Measurements from ENCODE around the gene POU2AF1. TPM values are rescaled to one million over a fixed set of nuclear protein-coding genes. Genes with fewer than 3 reads are reported as not detected.

Gene POU2AF1
- total RNA-seq, 1 experiment from 2014 or later = not detected

DNA sequence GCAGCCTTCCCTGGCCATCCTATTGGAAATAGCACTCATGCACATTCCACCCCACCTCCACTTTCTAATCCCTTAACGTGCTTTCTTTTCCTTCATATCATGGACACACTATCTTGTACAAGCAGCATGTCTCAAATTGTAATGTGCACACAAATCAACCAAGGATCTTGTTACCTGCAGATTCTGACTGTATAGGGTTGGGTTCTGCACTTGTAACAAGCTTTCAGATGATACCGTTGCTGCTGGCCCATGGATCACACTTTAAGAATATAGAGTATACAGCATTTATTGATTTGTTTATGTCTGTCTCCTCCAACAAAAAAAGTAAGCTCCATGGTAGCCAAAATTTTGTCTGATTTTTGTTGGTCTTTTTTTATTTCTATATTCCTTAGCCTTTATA is 32.4 kb upstream of the POU2AF1 start:
- Histone ChIP-seq H3K9me2 (replicated peaks; ENCODE audit: low read length) (no peaks in the 10 kb centered on the region), H4K20me1 (ENCODE audit: low read length) (no peaks in the 10 kb centered on the region), H3F3A (ENCODE audit: low read length, unreplicated experiment) (no peaks in the 10 kb centered on the region), H3K4me1 (ENCODE audit: insufficient read depth, low read length) (no peaks in the 10 kb centered on the region), H3K79me2 (ENCODE audit: low read length) (no peaks in the 10 kb centered on the region), H3K9ac (ENCODE audit: low read length) (no peak overlapping the region), H3K9me3 (ENCODE audit: low read length) (no peaks in the 10 kb centered on the region), H3K36me3 (ENCODE audit: low read depth, low read length) (no peaks in the 10 kb centered on the region), H3K4me2 (ENCODE audit: low read length) (no peak overlapping the region), H3K27ac (ENCODE audit: low read length) (no peak overlapping the region), H2AFZ (ENCODE audit: low read length) (no peak overlapping the region), H3K27me3 (ENCODE audit: low read length) (peaks cover 69% of the 10 kb centered on the region), H3K4me3 (ENCODE audit: low read length) (no peak overlapping the region)
- ATAC-seq = no peak
- intact Hi-C loops (cut with micrococcal nuclease) = no loop called here
- no TSS peak for BruUV-seq (replicated peaks)
- no peak for DNase-seq
- TF ChIP-seq EZH2 (IDR thresholded peaks at IDR 0.05; ENCODE audit: low read length, unreplicated experiment) (no peak), EZH2phosphoT487 (IDR thresholded peaks at IDR 0.05; ENCODE audit: borderline replicate concordance, low read length) (no peak)
- TF ChIP-seq, protein P1, sequence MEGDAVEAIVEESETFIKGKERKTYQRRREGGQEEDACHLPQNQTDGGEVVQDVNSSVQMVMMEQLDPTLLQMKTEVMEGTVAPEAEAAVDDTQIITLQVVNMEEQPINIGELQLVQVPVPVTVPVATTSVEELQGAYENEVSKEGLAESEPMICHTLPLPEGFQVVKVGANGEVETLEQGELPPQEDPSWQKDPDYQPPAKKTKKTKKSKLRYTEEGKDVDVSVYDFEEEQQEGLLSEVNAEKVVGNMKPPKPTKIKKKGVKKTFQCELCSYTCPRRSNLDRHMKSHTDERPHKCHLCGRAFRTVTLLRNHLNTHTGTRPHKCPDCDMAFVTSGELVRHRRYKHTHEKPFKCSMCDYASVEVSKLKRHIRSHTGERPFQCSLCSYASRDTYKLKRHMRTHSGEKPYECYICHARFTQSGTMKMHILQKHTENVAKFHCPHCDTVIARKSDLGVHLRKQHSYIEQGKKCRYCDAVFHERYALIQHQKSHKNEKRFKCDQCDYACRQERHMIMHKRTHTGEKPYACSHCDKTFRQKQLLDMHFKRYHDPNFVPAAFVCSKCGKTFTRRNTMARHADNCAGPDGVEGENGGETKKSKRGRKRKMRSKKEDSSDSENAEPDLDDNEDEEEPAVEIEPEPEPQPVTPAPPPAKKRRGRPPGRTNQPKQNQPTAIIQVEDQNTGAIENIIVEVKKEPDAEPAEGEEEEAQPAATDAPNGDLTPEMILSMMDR (conservative IDR thresholded peaks at IDR 0.05; ENCODE audit: low read depth, low read length) = no peak
- POLR2A ChIA-PET (ENCODE audit: unreplicated experiment) = no interaction called here
- CTCF ChIA-PET = no interaction called here

DNA sequence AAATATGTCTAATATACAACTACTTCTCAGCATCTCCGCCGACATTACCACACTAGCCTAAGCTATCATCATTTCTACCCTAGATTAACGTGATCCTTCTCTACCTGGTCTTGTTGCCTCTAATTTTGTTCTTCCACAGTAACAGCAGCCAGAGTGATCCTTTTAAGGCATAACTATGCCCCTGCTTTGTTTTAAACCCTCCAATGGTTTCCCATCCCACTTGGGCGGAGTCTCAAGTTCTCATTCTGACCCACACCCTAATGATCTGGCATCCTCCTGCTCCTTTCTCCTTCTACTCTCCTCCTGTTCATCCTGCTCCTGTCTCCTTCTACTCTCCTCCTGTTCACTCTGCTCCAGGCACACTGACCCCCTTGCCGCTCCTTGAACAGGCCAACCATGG is 31.9 kb upstream of the POU2AF1 start:
- intact Hi-C loops (cut with micrococcal nuclease) = no loop called here
- ChIA-PET CTCF (no interaction called here), POLR2A (ENCODE audit: unreplicated experiment) (no interaction called here)
- peaks cover 70% of the 10 kb centered on the region for H3K27me3 ChIP-seq (ENCODE audit: low read length)
- H3K9me3 ChIP-seq (ENCODE audit: low read length) = no peaks in the 10 kb centered on the region
- no peaks in the 10 kb centered on the region for H3F3A ChIP-seq (ENCODE audit: low read length, unreplicated experiment)
- H3K79me2 ChIP-seq (ENCODE audit: low read length) = no peaks in the 10 kb centered on the region
- DNase-seq (no peak), ATAC-seq (no peak)
- H3K4me2 ChIP-seq (ENCODE audit: low read length) = no peak overlapping the region
- H3K9me2 ChIP-seq (replicated peaks; ENCODE audit: low read length) = no peaks in the 10 kb centered on the region
- no peaks in the 10 kb centered on the region for H4K20me1 ChIP-seq (ENCODE audit: low read length)
- TF ChIP-seq, protein P1 (conservative IDR thresholded peaks at IDR 0.05; ENCODE audit: low read depth, low read length) = no peak
- TF ChIP-seq EZH2phosphoT487 (IDR thresholded peaks at IDR 0.05; ENCODE audit: borderline replicate concordance, low read length) (no peak), EZH2 (IDR thresholded peaks at IDR 0.05; ENCODE audit: low read length, unreplicated experiment) (no peak)
- no peak overlapping the region for H3K4me3 ChIP-seq (ENCODE audit: low read length)
- BruUV-seq (replicated peaks) = no TSS peak
- H3K4me1 ChIP-seq (ENCODE audit: insufficient read depth, low read length) = no peaks in the 10 kb centered on the region
- no peak overlapping the region for H3K9ac ChIP-seq (ENCODE audit: low read length)
- no peaks in the 10 kb centered on the region for H3K36me3 ChIP-seq (ENCODE audit: low read depth, low read length)
- H3K27ac ChIP-seq (ENCODE audit: low read length) = no peak overlapping the region
- H2AFZ ChIP-seq (ENCODE audit: low read length) = no peak overlapping the region

DNA sequence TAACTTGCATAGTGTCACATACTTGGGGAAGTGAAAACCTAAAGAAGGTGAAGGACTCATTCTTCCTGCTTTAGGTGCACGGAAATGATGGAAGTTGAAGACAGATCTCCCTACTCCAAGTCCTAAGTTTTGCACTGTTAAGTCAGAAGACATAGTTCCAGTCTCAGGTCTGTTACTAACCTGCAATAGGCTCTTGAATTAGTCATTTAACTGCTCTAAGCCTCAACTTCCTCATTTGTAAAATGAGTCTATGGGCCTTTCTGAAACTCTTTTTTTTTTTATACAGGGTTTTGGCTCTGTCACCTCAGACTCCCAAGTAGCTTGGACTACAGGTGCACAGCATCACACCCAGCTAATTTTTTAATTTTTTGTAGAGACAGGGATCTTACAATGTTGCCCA is 30.8 kb upstream of the POU2AF1 start:
- BruUV-seq (replicated peaks) = no TSS peak
- Histone ChIP-seq H3K4me3 (ENCODE audit: low read length) (no peak overlapping the region), H3K4me2 (ENCODE audit: low read length) (no peak overlapping the region), H3F3A (ENCODE audit: low read length, unreplicated experiment) (no peaks in the 10 kb centered on the region), H3K9me2 (replicated peaks; ENCODE audit: low read length) (no peaks in the 10 kb centered on the region), H3K36me3 (ENCODE audit: low read depth, low read length) (no peaks in the 10 kb centered on the region), H2AFZ (ENCODE audit: low read length) (no peak overlapping the region), H3K9ac (ENCODE audit: low read length) (no peak overlapping the region), H3K27ac (ENCODE audit: low read length) (no peak overlapping the region), H3K79me2 (ENCODE audit: low read length) (no peaks in the 10 kb centered on the region), H3K9me3 (ENCODE audit: low read length) (no peaks in the 10 kb centered on the region), H3K27me3 (ENCODE audit: low read length) (peaks cover 66% of the 10 kb centered on the region), H3K4me1 (ENCODE audit: insufficient read depth, low read length) (no peaks in the 10 kb centered on the region), H4K20me1 (ENCODE audit: low read length) (no peaks in the 10 kb centered on the region)
- POLR2A ChIA-PET (ENCODE audit: unreplicated experiment) = no interaction called here
- intact Hi-C loops (cut with micrococcal nuclease) = no loop called here
- ATAC-seq (no peak), DNase-seq (no peak)
- TF ChIP-seq EZH2 (IDR thresholded peaks at IDR 0.05; ENCODE audit: low read length, unreplicated experiment) (no peak), EZH2phosphoT487 (IDR thresholded peaks at IDR 0.05; ENCODE audit: borderline replicate concordance, low read length) (no peak)
- TF ChIP-seq, protein P1 (conservative IDR thresholded peaks at IDR 0.05; ENCODE audit: low read depth, low read length) = no peak
- CTCF ChIA-PET = no interaction called here

Measured in PC-3 (cell line).